Fibroblast of villous mesenchyme (primary cell): ENCODE measurements around the gene TNP2. TPM values are rescaled to one million over a fixed set of nuclear protein-coding genes. Genes with fewer than 3 reads are reported as not detected.
"Not testable (repeated sequence)": the region's sequence is repeated elsewhere in the genome, so short reads cannot be mapped to it uniquely, and the experiment has no call there.

Source experiments
- DNase-seq: peaks from one replicate; pipeline ENCODE4 v3.0.0-alpha.2; 2010; ENCODE audit warnings: low read depth
- H3K4me3 ChIP-seq: 2 replicates; pipeline ENCODE4 v1.5.1; 2011; ENCODE audit warnings: low read depth, mild to moderate bottlenecking, low read length
- CTCF ChIP-seq: IDR thresholded peaks from 2 replicates; pipeline ENCODE4 v1.5.1; 2012; ENCODE audit warnings: low read depth, mild to moderate bottlenecking, low read length; ENCODE audit not compliant: insufficient read depth
- total RNA-seq: library from RNA; depleted of rRNA; stranded (reverse); fragments of >200 nt; gene quantifications from 2 replicates; pipeline ENCODE4 v1.2.3, GENCODE V29; 2012

Gene TNP2
- total RNA-seq, 1 donor, result not detected

DNA sequence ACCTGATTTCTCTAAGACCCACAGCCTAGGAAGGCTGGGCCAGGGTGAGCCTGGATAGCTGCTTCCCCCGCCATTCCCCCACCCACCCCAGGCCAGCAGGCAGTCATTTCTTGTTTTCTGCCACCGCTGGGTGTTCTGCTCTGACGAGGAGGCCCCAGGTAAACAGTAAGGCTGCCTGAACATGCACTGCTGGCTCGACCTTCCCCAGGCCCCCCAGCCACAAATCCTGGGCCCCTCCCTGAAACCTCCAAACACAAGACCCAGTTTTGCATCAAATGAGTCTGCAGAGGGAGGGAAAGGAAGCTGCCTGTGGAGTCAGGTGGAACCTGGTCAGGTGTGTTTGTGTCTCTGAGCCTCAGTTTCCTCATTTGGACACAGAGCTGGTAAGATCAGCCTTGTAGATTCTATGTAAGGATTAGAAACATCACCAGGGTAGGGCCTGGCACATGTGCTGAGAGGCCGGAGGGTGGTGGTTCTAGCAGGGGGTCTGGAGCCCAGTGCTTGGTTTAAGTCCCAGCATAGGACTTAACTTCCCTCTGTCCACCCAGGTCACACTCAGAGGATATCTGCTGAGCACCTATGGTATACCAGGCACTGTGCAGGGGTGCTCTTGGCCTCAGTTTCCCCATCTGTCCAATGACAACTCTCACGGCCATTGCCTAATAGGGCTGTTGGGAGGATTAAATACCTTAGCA lies 30.9 kb upstream of the TNP2 start:
- no peak for DNase-seq
- no peak overlapping the region for H3K4me3 ChIP-seq
- TF ChIP-seq CTCF, result no peak

DNA sequence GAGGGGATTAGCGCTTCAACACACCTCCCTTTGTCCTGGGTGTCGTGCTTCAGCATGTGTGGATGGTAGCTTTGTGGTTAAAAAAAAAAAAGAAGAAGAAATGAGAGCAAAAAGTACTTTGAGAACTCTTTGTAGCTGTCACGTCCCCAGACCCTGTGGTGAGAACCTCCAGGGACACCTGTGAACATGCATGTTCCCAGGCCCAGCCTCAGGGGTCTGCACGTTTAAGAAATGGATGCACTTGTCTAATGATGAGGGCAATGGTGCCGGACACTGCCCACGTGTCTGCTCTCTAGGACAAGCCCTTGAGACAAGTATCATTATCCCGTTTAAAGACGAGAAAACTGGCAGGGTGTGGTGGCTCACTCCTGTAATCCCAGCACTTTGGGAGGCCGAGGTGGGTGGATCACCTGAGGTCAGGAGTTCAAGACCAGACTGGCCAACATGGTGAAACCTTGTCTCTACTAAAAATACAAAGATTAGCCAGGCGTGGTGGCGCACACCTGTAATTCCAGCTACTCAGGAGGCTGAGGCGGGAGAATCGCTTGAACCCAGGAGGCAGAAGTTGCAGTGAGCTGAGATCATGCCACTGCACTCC lies 29.9 kb upstream of the TNP2 start:
- not testable (repeated sequence) for DNase-seq, H3K4me3 ChIP-seq

DNA sequence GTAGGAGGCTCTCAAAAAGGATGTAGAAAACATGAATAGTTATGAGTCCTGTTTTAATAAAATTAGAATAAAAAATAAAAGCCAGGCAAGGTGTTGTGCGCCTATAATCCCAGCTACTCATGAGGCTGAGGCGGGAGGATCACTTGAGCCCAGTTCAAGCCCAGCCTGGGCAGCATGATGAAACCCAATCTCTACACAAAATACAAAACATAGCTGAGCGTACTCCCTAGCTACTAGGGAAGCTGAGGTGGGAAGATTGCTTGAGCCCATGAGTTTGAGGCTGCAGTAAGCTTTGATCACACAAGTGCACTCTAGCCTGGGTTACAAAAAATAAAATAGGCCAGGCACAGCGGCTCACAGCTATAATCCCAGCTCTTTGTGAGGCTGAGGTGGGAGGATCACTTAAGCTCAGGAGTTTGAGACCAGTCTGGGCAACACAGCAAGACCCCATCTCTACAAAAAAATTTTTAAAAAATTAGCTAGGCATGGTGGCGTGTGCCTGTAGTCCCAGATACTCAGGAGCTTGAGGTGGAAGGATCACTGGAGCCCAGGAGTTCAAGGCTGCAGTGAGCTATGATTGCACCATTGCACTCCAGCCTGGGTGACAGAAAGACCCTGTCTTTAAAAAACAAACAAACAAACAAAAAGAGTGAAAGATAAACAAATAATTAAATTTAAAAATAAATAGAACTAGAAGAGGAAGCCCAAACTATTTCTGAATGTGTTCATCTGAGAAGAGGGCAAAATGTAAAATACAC lies 29.2 kb upstream of the TNP2 start:
- no peak for TF ChIP-seq CTCF
- H3K4me3 ChIP-seq, result no peak overlapping the region
- no peak for DNase-seq

DNA sequence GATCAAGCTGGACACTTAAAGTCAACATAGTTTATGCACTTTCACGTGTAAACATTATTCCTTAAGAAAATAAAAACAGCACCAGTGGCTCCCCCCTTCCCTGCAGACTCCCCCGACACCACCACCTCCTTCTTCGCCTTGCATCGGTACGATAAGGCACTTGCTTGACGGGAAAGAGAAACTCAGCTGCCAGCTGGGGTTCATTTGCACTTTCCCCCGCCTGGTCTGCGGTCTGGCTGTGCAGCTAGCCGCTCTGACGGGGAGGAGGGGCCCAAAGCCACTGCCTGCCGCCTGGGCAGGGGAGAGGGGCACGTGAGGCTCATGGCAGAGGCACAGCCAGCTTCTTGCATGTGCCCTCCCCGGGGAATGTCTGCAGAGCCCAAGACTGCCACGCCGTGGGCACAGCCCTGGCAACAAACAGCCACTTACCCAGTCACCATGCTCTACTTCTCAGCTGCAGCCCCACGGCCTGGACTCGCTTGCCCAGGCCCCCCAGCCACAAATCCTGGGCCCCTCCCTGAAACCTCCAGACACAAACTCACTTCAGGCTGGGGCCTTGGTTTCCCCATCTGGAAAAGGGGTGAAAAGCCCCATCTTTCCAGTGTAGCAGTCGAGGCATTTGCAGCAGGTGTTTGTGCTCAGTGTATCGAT lies 28.5 kb upstream of the TNP2 start:
- peak overlapping the region; percentile 12 for H3K4me3 ChIP-seq
- peak; percentile 90 for DNase-seq
- TF ChIP-seq CTCF, result no peak

DNA sequence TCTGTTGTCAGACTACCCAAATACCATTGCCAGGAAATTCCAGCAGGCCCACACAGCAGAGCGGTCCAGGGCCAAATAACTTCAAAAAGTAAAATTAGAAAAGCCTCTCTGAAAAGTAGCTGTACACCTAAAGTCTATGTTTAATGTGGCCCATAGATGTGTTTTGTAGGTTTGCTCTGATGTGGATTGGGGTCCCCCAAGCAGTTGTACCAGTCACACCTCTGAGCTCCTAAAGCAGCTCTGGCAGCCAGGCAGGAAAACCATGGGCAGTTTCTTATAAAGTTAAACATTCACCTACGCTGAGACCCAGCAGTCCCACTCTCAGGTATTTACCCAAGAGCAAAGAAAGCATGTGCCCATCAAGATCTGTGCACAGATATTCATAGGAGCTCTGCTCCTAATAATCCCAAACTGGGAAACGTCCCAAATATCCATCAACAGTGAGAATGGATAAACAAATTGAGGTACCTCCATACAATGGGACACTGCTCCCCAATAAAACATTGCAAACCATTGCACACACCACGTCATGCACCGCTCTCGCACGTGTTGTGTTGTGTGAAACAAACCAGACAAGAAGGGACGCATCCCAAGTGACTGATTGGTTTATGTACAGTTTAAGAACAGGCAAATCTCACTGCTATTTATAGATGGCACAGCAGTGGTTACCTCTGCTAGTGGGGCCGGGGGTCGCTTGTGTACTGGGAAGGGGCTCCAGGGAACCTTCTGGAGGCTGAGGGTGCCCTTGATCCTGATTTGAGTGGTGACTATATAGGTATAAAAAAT lies 27.8 kb upstream of the TNP2 start:
- peak; percentile 91 for DNase-seq
- TF ChIP-seq CTCF, result no peak
- peak overlapping the region; percentile 12 for H3K4me3 ChIP-seq

DNA sequence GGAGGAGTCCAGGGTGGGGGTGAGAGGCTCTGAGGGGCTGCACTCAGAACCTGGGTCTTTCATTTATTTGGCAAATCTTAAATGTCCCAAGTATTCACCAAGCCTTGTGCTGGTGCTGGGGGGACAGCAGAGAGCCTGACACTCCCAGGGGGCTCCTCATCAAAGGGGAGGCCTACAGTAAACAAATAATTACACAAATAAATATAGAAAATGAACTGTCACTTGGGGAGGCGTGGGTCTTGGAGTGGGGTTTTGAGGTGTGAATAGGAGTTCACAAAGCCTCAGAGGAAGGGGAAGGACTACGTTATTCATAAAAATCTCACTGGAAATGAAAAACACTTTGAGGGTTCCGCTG lies 27.2 kb upstream of the TNP2 start:
- no peak overlapping the region for H3K4me3 ChIP-seq
- DNase-seq, result no peak
- TF ChIP-seq CTCF, result no peak
